OCI-M1 (cell line): Measurements from ENCODE around the gene TMEM11.

ENCODE experiments used
- DNase-seq: peaks from one replicate; lab custom pipeline; 2025; lab: John Stamatoyannopoulos, UW

TMEM11 gene

GRCh38 chr17:21184570-21184969, 29.4 kb downstream of the TMEM11 start:
- DNase-seq: no peak

GRCh38 chr17:21183468-21183867, 30.5 kb downstream of the TMEM11 start:
- DNase-seq: no peak

GRCh38 chr17:21177854-21178600, 35.9 kb downstream of the TMEM11 start:
- DNase-seq: no peak

GRCh38 chr17:21177401-21177800, 36.6 kb downstream of the TMEM11 start:
- DNase-seq: no peak

GRCh38 chr17:21176773-21177395, 37.1 kb downstream of the TMEM11 start:
- no peak for DNase-seq

GRCh38 chr17:21174713-21175112, 39.2 kb downstream of the TMEM11 start:
- no peak for DNase-seq

GRCh38 chr17:21174186-21174585, 39.8 kb downstream of the TMEM11 start:
- no peak for DNase-seq

- no peak for DNase-seq
Observed at GRCh38 chr17:21173543-21173942, 40.4 kb downstream of the TMEM11 start.

GRCh38 chr17:21172846-21173245, 41.1 kb downstream of the TMEM11 start:
- no peak for DNase-seq

- no peak for DNase-seq
Observed at GRCh38 chr17:21171970-21172510, 41.9 kb downstream of the TMEM11 start.

GRCh38 chr17:21171309-21171922, 42.5 kb downstream of the TMEM11 start:
- no peak for DNase-seq

- DNase-seq: no peak
Observed at GRCh38 chr17:21170809-21171208, 43.2 kb downstream of the TMEM11 start.

GRCh38 chr17:21169496-21169895, 44.5 kb downstream of the TMEM11 start:
- no peak for DNase-seq

- DNase-seq: no peak
Observed at GRCh38 chr17:21168555-21168865, 45.5 kb downstream of the TMEM11 start.

GRCh38 chr17:21167303-21167702, 46.7 kb downstream of the TMEM11 start:
- DNase-seq: no peak

GRCh38 chr17:21166595-21167210, 47.3 kb downstream of the TMEM11 start:
- no peak for DNase-seq

- DNase-seq: no peak
Observed at GRCh38 chr17:21165922-21166594, 47.9 kb downstream of the TMEM11 start.

GRCh38 chr17:21164620-21165019, 49.3 kb downstream of the TMEM11 start:
- no peak for DNase-seq

GRCh38 chr17:21164216-21164615, 49.7 kb downstream of the TMEM11 start:
- no peak for DNase-seq

GRCh38 chr17:21163101-21163500, 50.9 kb downstream of the TMEM11 start:
- no peak for DNase-seq

GRCh38 chr17:21162394-21162775, 51.6 kb downstream of the TMEM11 start:
- no peak for DNase-seq
